ENCODE results near the gene METTL1. TPM values are rescaled to one million over a fixed set of nuclear protein-coding genes. Genes with fewer than 3 reads are reported as not detected.
A peak's percentile ranks its signal among the peaks of the same experiment; 100 is the strongest.

Gene METTL1
- total and polyA plus RNA-seq, 9 of the 15 experiments (the other 6 are each of a cell fraction or from before 2014, with no cell fraction given): 12.6 to 65.9 (median 39.2) TPM

GRCh38 chr12:57772429-57773322, 771 bp upstream of the METTL1 start, which contains the start of gene EEF1AKMT3:
EEF1AKMT3 (plus strand) TSS chr12:57772614; CDS start chr12:57772725, 111 bp downstream.
- intact Hi-C loops (cut with micrococcal nuclease): loop anchor here (2.0 kb wide), 1 partner anchor 20 kb away; the partner anchor contains the start of gene CDK4
- BruUV-seq (replicated peaks): TSS peak; percentile 55
- TF ChIP-seq NFIX (CRISPR knock-in tag; IDR thresholded peaks at IDR 0.05; ENCODE audit: low read depth) (no peak), ZNF445 (CRISPR knock-in tag; IDR thresholded peaks at IDR 0.05; ENCODE audit: low read depth) (no peak), BRCA1 (IDR thresholded peaks at IDR 0.05) (no peak), BRCA1 (CRISPR knock-in tag; IDR thresholded peaks at IDR 0.05) (0 out of 2 replicates have a peak, but pooled peaks have one; percentile 46), ZNF778 (CRISPR knock-in tag; IDR thresholded peaks at IDR 0.05) (no peak), WHSC1 (IDR thresholded peaks at IDR 0.05; ENCODE audit: low read length) (no peak), ZNF449 (CRISPR knock-in tag; IDR thresholded peaks at IDR 0.05) (no peak), L3MBTL2 (IDR thresholded peaks at IDR 0.05) (peak; percentile 74; the same call in 1 of the 2 replicates), FOXO4 (CRISPR knock-in tag; IDR thresholded peaks at IDR 0.05) (no peak), RUNX1 (IDR thresholded peaks at IDR 0.05; ENCODE audit: low read depth) (no peak), ARID3B (CRISPR knock-in tag; IDR thresholded peaks at IDR 0.05; ENCODE audit: borderline replicate concordance) (no peak), STAT6 (CRISPR knock-in tag; IDR thresholded peaks at IDR 0.05) (no peak), ZBED1 (IDR thresholded peaks at IDR 0.05) (no peak), TAL1 (IDR thresholded peaks at IDR 0.05) (no peak)

More at GRCh38 chr12:57772429-57773322, 771 bp upstream of the METTL1 start, which contains the start of gene EEF1AKMT3:
- H3K27ac ChIP-seq (ENCODE audit: extremely low read depth, low read depth, low read length): peak within 1 kb of the TSS; percentile 93
- no peaks in the 10 kb centered on the region for H3K9me1 ChIP-seq (ENCODE audit: control insufficient read depth, insufficient read depth, low read length)
- peaks cover 15 to 27% of the 10 kb centered on the region in 2 experiments for H3K4me1 ChIP-seq (replicated peaks in 1 of 2; ENCODE audit: control insufficient read depth in 2 of 2, insufficient read depth in 2 of 2, low read length in 2 of 2)
- H3K9ac ChIP-seq (ENCODE audit: insufficient read depth in 1 of 2, low read depth in 2 of 2, low read length in 2 of 2): peak within 1 kb of the TSS; percentile 91 to 100
- peak; percentile 11 for FAIRE-seq
- peak; percentile 69 to 80 (median 70) for DNase-seq (ENCODE audit: extremely low read depth in 1 of 4, low spot score in 3 of 4)
- in situ Hi-C loops (cut with MboI): no loop called here
- H4K20me1 ChIP-seq (replicated peaks; ENCODE audit: control insufficient read depth, insufficient read depth, low read length): no peaks in the 10 kb centered on the region
- peak within 1 kb of the TSS; percentile 99 for H3K4me2 ChIP-seq (ENCODE audit: insufficient read depth, low read length)
- peak; percentile 67 for ATAC-seq
- no peaks in the 10 kb centered on the region for H3K9me3 ChIP-seq (replicated peaks; ENCODE audit: control insufficient read depth, insufficient read depth, low read depth, low read length)
- ChIA-PET POLR2A (interaction anchor here (0.6 to 1.6 kb wide), 14 partner anchors 9 to 221 kb away, joined by 3 to 11 read pairs (median 5); partner anchors contain the start of genes CDK4, TSFM and TSPAN31), CTCF (ENCODE audit: low intra/inter-chr PET ratio) (no interaction called here)
- peak within 1 kb of the TSS; percentile 98 for H2AFZ ChIP-seq (ENCODE audit: low read depth, low read length)
- peaks cover 44% of the 10 kb centered on the region for H3K36me3 ChIP-seq (ENCODE audit: control insufficient read depth, insufficient read depth, low read length)
- peaks cover 27% of the 10 kb centered on the region for H3K79me2 ChIP-seq (ENCODE audit: control insufficient read depth, insufficient read depth, low read length)
- peak within 1 kb of the TSS; percentile 71 for H3K4me3 ChIP-seq
- 1% methylated on average over 65 of the region's 67 CpGs for WGBS (ENCODE audit: insufficient coverage, low coverage, missing lambda C conversion rate)
- H3K27me3 ChIP-seq (ENCODE audit: control insufficient read depth in 2 of 2, insufficient read depth in 2 of 2, low read length in 2 of 2): no peaks in the 10 kb centered on the region

Measured in K562 (cell line).